Effector CD8-positive, alpha-beta T cell (primary cell): ENCODE measurements around the gene FBLN1.

Experiments
- DNase-seq: peaks from one replicate; lab custom pipeline; 2025; lab: John Stamatoyannopoulos, UW

Gene FBLN1

GRCh38 chr22:45571089-45571488, 68.4 kb downstream of the FBLN1 start:
- DNase-seq: no peak

- DNase-seq: no peak
Measured at GRCh38 chr22:45572444-45572843, 69.8 kb downstream of the FBLN1 start.

GRCh38 chr22:45574069-45574703, 71.5 kb downstream of the FBLN1 start:
- DNase-seq: no peak

- no peak for DNase-seq
Measured at GRCh38 chr22:45575173-45575572, 72.5 kb downstream of the FBLN1 start.

- no peak for DNase-seq
Measured at GRCh38 chr22:45575607-45576272, 73.1 kb downstream of the FBLN1 start.

- DNase-seq: no peak
Measured at GRCh38 chr22:45576273-45576625, 73.6 kb downstream of the FBLN1 start.

GRCh38 chr22:45576730-45577464, 74.2 kb downstream of the FBLN1 start:
- DNase-seq: no peak

GRCh38 chr22:45577746-45578523, 75.3 kb downstream of the FBLN1 start:
- peak; percentile 46 for DNase-seq

GRCh38 chr22:45578524-45579147, 76.0 kb downstream of the FBLN1 start:
- no peak for DNase-seq

- DNase-seq: no peak
Measured at GRCh38 chr22:45579306-45579705, 76.6 kb downstream of the FBLN1 start.

GRCh38 chr22:45579806-45580725, 77.4 kb downstream of the FBLN1 start:
- no peak for DNase-seq

- DNase-seq: no peak
Measured at GRCh38 chr22:45580726-45581381, 78.2 kb downstream of the FBLN1 start.

GRCh38 chr22:45581549-45582080, 78.9 kb downstream of the FBLN1 start:
- DNase-seq: no peak

GRCh38 chr22:45582236-45582954, 79.7 kb downstream of the FBLN1 start:
- DNase-seq: no peak

GRCh38 chr22:45582955-45583320, 80.3 kb downstream of the FBLN1 start:
- no peak for DNase-seq

GRCh38 chr22:45583504-45583903, 80.8 kb downstream of the FBLN1 start:
- no peak for DNase-seq

- no peak for DNase-seq
Measured at GRCh38 chr22:45584121-45584570, 81.5 kb downstream of the FBLN1 start.

- no peak for DNase-seq
Measured at GRCh38 chr22:45584621-45585436, 82.1 kb downstream of the FBLN1 start.

GRCh38 chr22:45585437-45585755, 82.7 kb downstream of the FBLN1 start:
- no peak for DNase-seq
